Esophagus (tissue), 2 donors: ENCODE data around the gene GALNTL6. TPM values are rescaled to one million over a fixed set of nuclear protein-coding genes. Genes with fewer than 3 reads are reported as not detected.
"Not testable (repeated sequence)": the region's sequence is repeated elsewhere in the genome, so short reads cannot be mapped to it uniquely, and the experiment has no call there.

Source experiments
- H3K27ac ChIP-seq, 2 donors: one replicate each; pipeline ENCODE4 v1.5.1; 2013; ENCODE audit warnings: low read depth in 2 of 2, mild to moderate bottlenecking in 2 of 2, inconsistent platforms in 1 of 2, low read length in 1 of 2, moderate library complexity in 1 of 2
- H3K27me3 ChIP-seq, 2 donors: one replicate each; pipeline ENCODE4 v1.6.1; 2013; ENCODE audit warnings: low read length in 2 of 2, control low read depth in 1 of 2, mild to moderate bottlenecking in 1 of 2; ENCODE audit not compliant: insufficient read depth in 2 of 2, control insufficient read depth in 1 of 2
- H3K36me3 ChIP-seq, 2 donors: one replicate each; pipeline ENCODE4 v1.6.1; 2013; ENCODE audit warnings: low read length in 1 of 2; ENCODE audit not compliant: control insufficient read depth in 2 of 2, insufficient read depth in 2 of 2
- H3K4me1 ChIP-seq, 2 donors: one replicate each; pipeline ENCODE4 v1.6.1; 2013; ENCODE audit warnings: low read length in 1 of 2; ENCODE audit not compliant: control insufficient read depth in 2 of 2, insufficient read depth in 2 of 2
- H3K4me3 ChIP-seq, 2 donors: one replicate each; pipeline ENCODE4 v1.5.1; 2013; ENCODE audit warnings: low read length in 2 of 2, mild to moderate bottlenecking in 2 of 2, low read depth in 1 of 2, moderate library complexity in 1 of 2
- H3K9me3 ChIP-seq, 2 donors: one replicate each; pipeline ENCODE4 v1.6.1; 2013; ENCODE audit warnings: mild to moderate bottlenecking in 2 of 2, low read depth in 1 of 2, low read length in 1 of 2, moderate library complexity in 1 of 2; ENCODE audit not compliant: control insufficient read depth in 2 of 2, insufficient read depth in 1 of 2
- WGBS, 2 donors: extraction: QIAGEN DNeasy Blood & Tissue Kit; methylation state at CpG; one replicate each; pipeline ENCODE4 v1.1.7; 2013; 5-methylcytosine and 5-hydroxymethylcytosine counted together
- polyA plus RNA-seq, 2 donors: library from polyadenylated mRNA; stranded (reverse); fragments of 200-250 nt; gene quantifications; one replicate each; pipeline ENCODE4 v1.2.3, GENCODE V29; 2013
- donor health status: healthy with polysubstance abuse.
- donor health status: Bipolar disorder and iron deficiency.

GALNTL6 gene
- polyA plus RNA-seq, 2 donors = not detected

DNA sequence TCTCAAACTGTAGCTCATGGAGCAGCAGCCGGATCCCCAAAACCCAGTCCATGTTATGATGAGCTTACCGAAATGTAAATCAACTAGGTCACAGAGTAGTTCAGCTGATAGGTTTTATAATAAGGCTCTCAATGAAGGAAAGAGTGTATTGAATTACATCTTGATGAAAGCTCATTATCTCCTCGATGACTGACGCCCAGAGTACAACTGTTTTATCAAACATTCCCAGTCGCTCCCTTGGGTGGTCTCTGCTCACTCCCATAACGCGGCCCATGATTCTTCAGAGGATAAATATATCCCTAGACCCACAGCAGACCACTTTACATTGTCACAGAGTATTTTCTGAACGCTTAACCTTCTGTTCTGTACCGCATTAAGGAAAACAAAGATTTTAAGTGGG is 903.1 kb downstream of the GALNTL6 start:
- Histone ChIP-seq H3K27me3 (no peaks in the 10 kb centered on the region), H3K4me3 (no peak overlapping the region), H3K4me1 (no peaks in the 10 kb centered on the region), H3K36me3 (no peaks in the 10 kb centered on the region), H3K9me3 (no peaks in the 10 kb centered on the region), H3K27ac (no peak overlapping the region)
- 66 to 68% methylated on average over 9 of the region's 9 CpGs for WGBS, 2 donors

DNA sequence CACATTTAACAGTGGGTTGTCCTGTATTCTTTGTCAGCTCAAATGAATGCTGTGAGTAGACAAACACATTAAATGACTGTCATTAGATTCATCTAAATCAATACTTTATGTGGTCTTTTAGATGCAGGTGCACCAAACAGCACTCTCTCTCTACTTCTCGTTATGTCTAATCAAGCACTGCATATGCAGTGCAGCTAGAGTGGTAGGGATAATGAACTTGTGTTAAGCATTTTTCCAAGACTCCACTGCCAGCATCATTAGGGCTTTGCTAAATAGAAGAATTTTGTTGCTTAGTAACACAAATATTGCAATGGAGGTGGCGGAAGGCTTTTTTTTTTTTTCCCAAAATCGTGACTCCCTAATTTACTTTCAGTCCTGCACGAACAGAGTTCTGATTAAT is 908.5 kb downstream of the GALNTL6 start:
- Histone ChIP-seq H3K27me3 (no peaks in the 10 kb centered on the region), H3K4me3 (no peak overlapping the region)
- 39 to 55% methylated on average over 4 of the region's 4 CpGs for WGBS, 2 donors

DNA sequence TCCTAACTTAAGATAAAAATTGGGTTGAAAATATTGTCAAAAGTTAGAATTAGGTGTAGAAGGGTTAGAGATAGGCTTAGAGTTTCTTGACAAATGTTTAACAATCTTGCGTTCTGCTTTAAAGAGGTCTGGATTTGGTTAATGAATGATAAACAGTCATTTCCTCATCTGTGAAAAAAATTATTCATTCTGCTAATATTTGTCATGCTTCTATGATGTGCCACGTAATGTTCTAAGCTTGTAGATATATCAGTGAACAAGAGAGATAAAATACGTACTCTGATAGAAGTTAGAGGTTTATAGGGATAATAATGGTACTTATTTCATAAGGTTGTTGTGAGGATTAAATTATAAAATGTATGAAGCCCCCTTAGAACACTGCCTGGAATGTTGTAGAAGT is 912.4 kb downstream of the GALNTL6 start:
- Histone ChIP-seq H3K9me3 (no peaks in the 10 kb centered on the region), H3K4me3 (no peak overlapping the region), H3K36me3 (no peaks in the 10 kb centered on the region), H3K4me1 (no peaks in the 10 kb centered on the region), H3K27ac (no peak overlapping the region), H3K27me3 (no peaks in the 10 kb centered on the region)
- 42 to 51% methylated on average over 3 of the region's 3 CpGs for WGBS, 2 donors

More for the DNA sequence above, 908.5 kb downstream of the GALNTL6 start:
- no peaks in the 10 kb centered on the region for H3K36me3 ChIP-seq
- H3K4me1 ChIP-seq = no peaks in the 10 kb centered on the region
- no peak overlapping the region for H3K27ac ChIP-seq
- no peaks in the 10 kb centered on the region for H3K9me3 ChIP-seq

DNA sequence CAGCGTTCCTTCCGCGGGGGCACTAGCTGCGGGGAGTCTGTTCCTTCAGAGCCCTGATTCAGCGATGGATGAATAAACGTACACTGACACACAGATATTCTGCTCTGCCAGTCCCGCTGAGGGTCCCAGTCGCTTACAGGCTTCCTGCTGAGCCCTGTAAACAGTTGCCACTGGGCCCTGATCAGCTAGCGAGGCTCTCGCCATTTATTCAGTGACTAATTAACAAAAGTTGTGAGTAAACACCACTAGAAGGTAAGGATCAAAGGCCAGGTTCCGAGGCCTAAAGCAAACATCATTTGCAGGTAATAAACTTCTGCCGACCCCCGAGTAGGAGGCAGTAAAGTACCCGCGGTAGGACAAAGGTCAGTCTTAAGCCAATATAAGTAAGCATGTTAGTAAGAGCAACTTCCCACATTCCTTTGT is 912.8 kb downstream of the GALNTL6 start:
- Histone ChIP-seq H3K27me3 (no peaks in the 10 kb centered on the region), H3K4me1 (no peaks in the 10 kb centered on the region), H3K27ac (no peak overlapping the region), H3K9me3 (no peaks in the 10 kb centered on the region), H3K4me3 (no peak overlapping the region), H3K36me3 (no peaks in the 10 kb centered on the region)
- WGBS, 2 donors = 42 to 49% methylated on average over 15 of the region's 15 CpGs

DNA sequence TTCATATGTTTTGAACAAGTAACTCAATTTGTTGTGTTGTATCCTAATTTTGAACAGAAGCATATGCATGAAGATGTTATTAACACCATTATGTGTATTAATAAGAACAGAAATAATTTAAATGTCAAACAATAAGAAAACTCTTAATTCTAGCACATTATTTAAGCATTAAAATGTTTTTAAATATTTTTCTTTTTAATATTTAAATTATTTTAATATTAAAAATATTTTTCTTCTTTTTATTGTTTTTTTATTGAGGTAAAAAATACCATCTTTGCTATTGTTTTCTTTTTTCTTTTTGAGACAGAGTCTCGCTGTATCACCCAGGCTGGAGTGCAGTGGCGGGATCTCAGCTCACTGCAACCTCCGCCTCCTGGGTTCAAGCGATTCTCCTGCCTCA is 914.4 kb downstream of the GALNTL6 start:
- 95 to 97% methylated on average over 4 of the region's 4 CpGs for WGBS, 2 donors
- no peaks in the 10 kb centered on the region for H3K36me3 ChIP-seq
- no peaks in the 10 kb centered on the region for H3K27me3 ChIP-seq
- no peak overlapping the region for H3K27ac ChIP-seq
- H3K4me1 ChIP-seq = no peaks in the 10 kb centered on the region
- no peaks in the 10 kb centered on the region for H3K9me3 ChIP-seq
- no peak overlapping the region for H3K4me3 ChIP-seq

DNA sequence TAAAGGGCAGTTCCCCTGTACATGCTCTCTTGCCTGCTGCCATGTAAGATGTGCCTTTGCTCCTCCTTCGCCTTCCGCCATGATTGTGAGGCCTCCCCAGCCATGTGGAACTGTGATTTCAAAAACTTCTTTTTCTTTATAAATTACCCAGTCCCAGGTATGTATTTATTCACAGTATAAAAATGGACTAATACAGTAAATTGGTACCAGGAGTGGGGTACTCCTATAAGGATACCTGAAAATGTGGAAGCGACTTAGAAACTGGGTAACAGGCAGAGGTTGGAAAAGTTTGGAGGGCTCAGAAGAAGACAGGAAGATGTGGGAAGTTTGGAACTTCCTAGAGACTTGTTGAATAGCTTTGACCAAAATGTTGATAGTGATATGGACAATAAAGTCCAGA is 920.4 kb downstream of the GALNTL6 start:
- WGBS, 2 donors = 97 to 98% methylated on average over 3 of the region's 3 CpGs
- not testable (repeated sequence) for H3K27me3 ChIP-seq, H3K36me3 ChIP-seq, H3K27ac ChIP-seq, H3K4me1 ChIP-seq, H3K4me3 ChIP-seq, H3K9me3 ChIP-seq

DNA sequence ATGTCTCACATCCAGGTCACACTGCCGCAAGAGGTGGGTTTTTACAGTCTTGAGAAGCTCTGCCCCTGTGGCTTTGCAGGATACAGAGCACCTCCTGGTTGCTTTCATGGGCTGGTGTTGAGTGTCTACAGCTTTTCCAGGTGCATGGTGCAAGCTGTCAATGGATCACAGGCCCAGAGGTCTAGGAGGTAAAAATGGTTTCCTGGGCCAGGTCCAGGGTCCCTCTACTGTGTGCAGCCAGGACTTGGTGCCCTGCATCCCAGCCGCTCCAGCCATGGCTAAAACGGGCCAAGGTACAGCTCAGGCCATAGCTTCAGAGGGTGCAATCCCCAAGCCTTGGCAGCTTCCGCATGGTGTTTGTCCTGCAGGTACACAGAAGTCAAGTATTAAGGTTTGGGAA is 921.4 kb downstream of the GALNTL6 start:
- Histone ChIP-seq H3K36me3 (no peaks in the 10 kb centered on the region), H3K27ac (no peak overlapping the region), H3K4me1 (no peaks in the 10 kb centered on the region), H3K9me3 (peaks cover 0 to 9% of the 10 kb centered on the region in 2 donors), H3K27me3 (no peaks in the 10 kb centered on the region), H3K4me3 (no peak overlapping the region)
- WGBS, 2 donors = 82 to 90% methylated on average over 4 of the region's 4 CpGs

DNA sequence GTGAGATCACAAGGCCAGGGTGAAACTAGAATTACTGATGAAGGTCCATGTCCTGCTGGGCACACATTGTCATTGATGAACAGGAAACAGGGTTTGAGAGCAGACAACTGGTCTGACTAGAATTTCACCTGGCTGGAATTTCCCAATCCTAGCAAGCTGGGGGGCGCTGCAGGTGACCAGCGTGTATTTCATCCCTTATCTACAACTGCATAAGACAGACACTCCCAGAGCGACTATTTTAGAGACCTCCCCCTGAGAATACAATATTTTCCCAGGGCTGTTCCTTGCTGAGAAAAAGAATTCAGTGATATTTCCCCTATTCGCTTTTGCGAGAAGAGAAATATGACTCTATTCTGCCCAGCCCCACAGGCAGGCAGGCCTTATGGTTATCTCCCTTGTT is 922.8 kb downstream of the GALNTL6 start:
- no peaks in the 10 kb centered on the region for H3K36me3 ChIP-seq
- H3K27me3 ChIP-seq = no peaks in the 10 kb centered on the region
- H3K4me1 ChIP-seq = no peaks in the 10 kb centered on the region
- no peak overlapping the region for H3K4me3 ChIP-seq
- WGBS, 2 donors = 79 to 83% methylated on average over 5 of the region's 5 CpGs
- H3K9me3 ChIP-seq = peaks cover 0 to 9% of the 10 kb centered on the region in 2 donors
- H3K27ac ChIP-seq = no peak overlapping the region

DNA sequence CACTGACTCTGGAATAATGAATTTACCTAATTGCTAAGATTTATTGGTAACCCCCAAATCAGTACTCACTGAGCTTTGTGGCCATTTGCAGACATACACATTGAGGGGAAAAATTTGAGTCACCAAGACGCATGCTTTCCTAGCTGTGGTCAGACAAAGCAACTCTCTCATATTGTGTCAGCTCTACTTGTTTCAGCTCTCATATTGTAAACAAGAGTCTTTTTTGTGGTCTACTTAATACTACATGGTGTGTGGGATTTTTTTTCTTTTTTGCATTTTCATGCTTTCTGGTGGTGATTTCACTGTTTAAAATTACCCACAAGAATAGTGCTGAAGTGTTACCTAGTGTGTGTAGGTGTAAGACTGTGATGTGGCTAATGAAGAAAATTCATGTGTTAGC is 927.2 kb downstream of the GALNTL6 start:
- Histone ChIP-seq H3K4me3 (no peak overlapping the region), H3K9me3 (peaks cover 0 to 5% of the 10 kb centered on the region in 2 donors), H3K27ac (no peak overlapping the region), H3K27me3 (no peaks in the 10 kb centered on the region), H3K4me1 (no peaks in the 10 kb centered on the region), H3K36me3 (no peaks in the 10 kb centered on the region)
- WGBS, 2 donors = 70 to 82% methylated on average over 1 of the region's 1 CpG

DNA sequence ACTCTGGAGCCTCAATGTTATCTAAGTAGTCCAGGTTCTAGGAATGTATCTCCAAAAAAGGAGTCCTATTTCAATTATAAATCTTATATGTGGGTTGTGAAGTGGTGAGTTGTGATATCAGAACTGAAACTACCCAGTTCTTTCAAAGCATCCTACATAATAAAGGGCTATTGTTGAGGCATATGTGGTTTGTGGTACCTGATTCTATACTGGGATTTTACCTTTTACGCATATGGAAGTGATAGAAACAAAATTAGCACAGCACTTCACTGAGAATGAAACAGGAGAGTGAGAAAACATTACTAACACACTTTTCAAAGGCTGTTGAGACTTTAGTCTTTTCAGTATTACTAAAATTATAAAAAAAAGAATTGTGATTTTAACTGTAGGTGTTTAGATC is 937.7 kb downstream of the GALNTL6 start:
- 83 to 89% methylated on average over 1 of the region's 1 CpG for whole genome bisulfite sequencing, 2 donors
- Histone ChIP-seq H3K9me3 (no peaks in the 10 kb centered on the region), H3K36me3 (no peaks in the 10 kb centered on the region), H3K4me1 (no peaks in the 10 kb centered on the region), H3K4me3 (no peak overlapping the region), H3K27ac (no peak overlapping the region), H3K27me3 (no peaks in the 10 kb centered on the region)
